Hepatocyte (in vitro differentiated cells): ENCODE data around the gene POLR3B.
"Not testable (repeated sequence)": the region's sequence is repeated elsewhere in the genome, so short reads cannot be mapped to it uniquely, and the experiment has no call there.

ENCODE experiments used
- CTCF ChIP-seq: fragments of 200-600 bp; sonication (generic); IDR thresholded peaks from 2 replicates; pipeline ENCODE4 v1.5.1; 2016; ENCODE audit warnings: antibody characterized with exemption, mild to moderate bottlenecking; ENCODE audit not compliant: poor library complexity
- EZH2 ChIP-seq: fragments of 200-600 bp; sonication (generic); IDR thresholded peaks from 2 replicates; pipeline ENCODE4 v1.6.1; 2016; ENCODE audit warnings: antibody characterized with exemption, mild to moderate bottlenecking, borderline replicate concordance

GRCh38 chr12:106381866-106382265, 24.3 kb downstream of the POLR3B start:
- TF ChIP-seq CTCF, EZH2: not testable (repeated sequence)
